Kidney epithelial cell (primary cell): Measurements from ENCODE around the gene CHURC1. TPM values are rescaled to one million over a fixed set of nuclear protein-coding genes. Genes with fewer than 3 reads are reported as not detected.

Source experiments
- DNase-seq: peaks from one replicate; pipeline ENCODE4 v3.0.0-alpha.2; 2010; ENCODE audit warnings: low read depth
- H3K27me3 ChIP-seq: 2 replicates; pipeline ENCODE4 v1.6.0; 2011; ENCODE audit warnings: low read length; ENCODE audit not compliant: control insufficient read depth, insufficient read depth
- H3K36me3 ChIP-seq: 2 replicates; pipeline ENCODE4 v1.5.1; 2011; ENCODE audit warnings: low read length; ENCODE audit not compliant: control insufficient read depth, insufficient read depth
- H3K4me3 ChIP-seq: 2 replicates; pipeline ENCODE4 v1.5.1; 2011; ENCODE audit warnings: low read depth, mild to moderate bottlenecking, control low read depth, low read length
- CTCF ChIP-seq: IDR thresholded peaks from 2 replicates; pipeline ENCODE4 v1.5.1; 2011; ENCODE audit warnings: mild to moderate bottlenecking, moderate library complexity, low read length, control low read depth, inconsistent platforms; ENCODE audit not compliant: insufficient read depth, poor library complexity, severe bottlenecking
- total RNA-seq: library from RNA; depleted of rRNA; stranded (reverse); fragments of >200 nt; gene quantifications from 2 replicates; pipeline ENCODE4 v1.2.3, GENCODE V29; 2015

CHURC1 gene
- total RNA-seq, 1 donor from 2014 or later: 56.8 TPM

GRCh38 chr14:64878837-64879634 is 35.2 kb upstream of the CHURC1 start:
- no peak for TF ChIP-seq CTCF
- Histone ChIP-seq H3K4me3 (peak overlapping the region; percentile 48), H3K27me3 (peaks cover 39% of the 10 kb centered on the region), H3K36me3 (no peaks in the 10 kb centered on the region)
- DNase-seq: no peak

- TF ChIP-seq CTCF: no peak
- peaks cover 39% of the 10 kb centered on the region for H3K27me3 ChIP-seq
- no peaks in the 10 kb centered on the region for H3K36me3 ChIP-seq
- no peak for DNase-seq
- peak within 1 kb of the TSS; percentile 48 for H3K4me3 ChIP-seq
Observed at GRCh38 chr14:64879635-64880220, 34.5 kb upstream of the CHURC1 start, which contains the start of gene SPTB. Gene SPTB (minus strand): TSS chr14:64879907. CDS start chr14:64823094, 56,813 bp downstream.

- peaks cover 36% of the 10 kb centered on the region for H3K27me3 ChIP-seq
- no peak for DNase-seq
- peak overlapping the region; percentile 48 for H3K4me3 ChIP-seq
- no peak for TF ChIP-seq CTCF
- H3K36me3 ChIP-seq: no peaks in the 10 kb centered on the region
Observed at GRCh38 chr14:64880221-64881121, 33.8 kb upstream of the CHURC1 start.

GRCh38 chr14:64885559-64885958 is 28.7 kb upstream of the CHURC1 start:
- H3K4me3 ChIP-seq: no peak overlapping the region
- H3K27me3 ChIP-seq: peaks cover 9% of the 10 kb centered on the region

GRCh38 chr14:64889352-64889751 is 24.9 kb upstream of the CHURC1 start:
- Histone ChIP-seq H3K27me3 (no peaks in the 10 kb centered on the region), H3K4me3 (no peak overlapping the region), H3K36me3 (no peaks in the 10 kb centered on the region)
- TF ChIP-seq CTCF: no peak
- DNase-seq: no peak

More at GRCh38 chr14:64885559-64885958, 28.7 kb upstream of the CHURC1 start:
- no peak for TF ChIP-seq CTCF
- H3K36me3 ChIP-seq: no peaks in the 10 kb centered on the region
- no peak for DNase-seq
